K562 (cell line): ENCODE results near the gene ME3. TPM values are rescaled to one million over a fixed set of nuclear protein-coding genes. Genes with fewer than 3 reads are reported as not detected.

Source experiments
- ATAC-seq: fragments of 200-7000 bp; cut with Tn5 transposase; 3 replicates; pipeline ENCODE4 v1.9.1; 2020; ENCODE audit warnings: moderate library complexity
- BruUV-seq: library from RNA; stranded (reverse); fragments of 400-500 nt; replicated peaks from 2 replicates; lab custom pipeline; 2021; lab: Mats Ljungman, UMichigan
- CTCF ChIA-PET: fragments of 300-600 bp; formaldehyde crosslinking; extraction: SDS; loops from one replicate; lab custom pipeline; 2021; ENCODE audit warnings: low intra/inter-chr PET ratio; lab: Yijun Ruan, JAX
- POLR2A ChIA-PET: fragments of 300-600, 350-650 bp; sonication (Branson Sonifier 250); formaldehyde crosslinking; extraction: SDS; loops from one replicate; lab custom pipeline; 2021; ENCODE audit warnings: antibody characterized with exemption, inconsistent platforms; lab: Yijun Ruan, JAX
- DNase-seq, 4 experiments: peaks; one replicate each; pipeline versions ENCODE4 v3.0.0 to v3.0.0-alpha.2; 2011 to 2018; ENCODE audit warnings: low spot score in 3 of 4, mixed read lengths in 3 of 4; ENCODE audit errors: extremely low read depth in 1 of 4
- FAIRE-seq: peaks from 2 replicates; lab custom pipeline; 2011; peaks lifted over from hg19 to GRCh38; lab: Jason Lieb, UNC
- H2AFZ ChIP-seq: 2 replicates; pipeline ENCODE4 v1.6.0; 2011; ENCODE audit warnings: low read depth, low read length, control low read depth, inconsistent platforms
- H3K27ac ChIP-seq: fragments of 200-600 bp; 3 replicates; pipeline ENCODE4 v1.8.0; 2011; ENCODE audit warnings: low read depth, mild to moderate bottlenecking, control low read depth, inconsistent platforms, low read length, moderate library complexity, mixed read lengths; ENCODE audit errors: extremely low read depth
- H3K27me3 ChIP-seq, 2 experiments: fragments of 300-600 bp in 1 of 2; 2 replicates in 1 of 2; 3 replicates in 1 of 2; pipeline versions ENCODE4 v1.6.0 to v1.8.0; 2011; ENCODE audit warnings: inconsistent platforms in 2 of 2, low read length in 2 of 2, mild to moderate bottlenecking in 1 of 2, mixed read lengths in 1 of 2, moderate library complexity in 1 of 2; ENCODE audit not compliant: control insufficient read depth in 2 of 2, insufficient read depth in 2 of 2
- H3K36me3 ChIP-seq: fragments of 300-600 bp; 3 replicates; pipeline ENCODE4 v1.8.0; 2011; ENCODE audit warnings: mild to moderate bottlenecking, low read length, inconsistent platforms; ENCODE audit not compliant: control insufficient read depth, insufficient read depth
- H3K4me1 ChIP-seq, 2 experiments: fragments of 200-600 bp in 1 of 2; replicated peaks in 1 of 2; 2 replicates in 1 of 2; 3 replicates in 1 of 2; pipeline versions ENCODE4 v1.5.1 to v1.8.0; 2011; ENCODE audit warnings: inconsistent platforms in 2 of 2, low read length in 2 of 2, mild to moderate bottlenecking in 1 of 2, mixed read lengths in 1 of 2, moderate library complexity in 1 of 2; ENCODE audit not compliant: control insufficient read depth in 2 of 2, insufficient read depth in 2 of 2
- H3K4me2 ChIP-seq: 2 replicates; pipeline ENCODE4 v1.6.1; 2011; ENCODE audit warnings: low read length, control low read depth, inconsistent platforms, mixed read lengths; ENCODE audit not compliant: insufficient read depth
- H3K4me3 ChIP-seq: fragments of 200-600 bp; sonication (generic), shearing (Covaris generic); 2 replicates; pipeline ENCODE4 v1.5.1; 2016; ENCODE audit warnings: control low read depth, inconsistent platforms
- H3K79me2 ChIP-seq: fragments of 200-600 bp; 3 replicates; pipeline ENCODE4 v1.8.0; 2011; ENCODE audit warnings: low read length, inconsistent platforms; ENCODE audit not compliant: control insufficient read depth, insufficient read depth
- H3K9ac ChIP-seq, 2 experiments: 2 replicates each; pipeline versions ENCODE4 v1.6.0 to v1.6.1; 2011; ENCODE audit warnings: low read depth in 2 of 2, low read length in 2 of 2, control low read depth in 1 of 2, inconsistent platforms in 1 of 2, mild to moderate bottlenecking in 1 of 2, mixed read lengths in 1 of 2; ENCODE audit not compliant: insufficient read depth in 1 of 2
- H3K9me1 ChIP-seq: one replicate; pipeline ENCODE4 v1.6.0; 2011; ENCODE audit warnings: inconsistent platforms, mild to moderate bottlenecking, low read length, moderate library complexity; ENCODE audit not compliant: control insufficient read depth, insufficient read depth
- H3K9me3 ChIP-seq: replicated peaks from 2 replicates; pipeline ENCODE4 v1.5.1; 2011; ENCODE audit warnings: low read depth, low read length, inconsistent platforms; ENCODE audit not compliant: control insufficient read depth, insufficient read depth
- H4K20me1 ChIP-seq: replicated peaks from 2 replicates; pipeline ENCODE4 v1.6.1; 2011; ENCODE audit warnings: low read length, inconsistent platforms, mixed read lengths; ENCODE audit not compliant: control insufficient read depth, insufficient read depth
- BRF2 ChIP-seq: IDR thresholded peaks from 3 replicates; pipeline ENCODE4 v1.6.1; 2011; ENCODE audit warnings: borderline replicate concordance, mild to moderate bottlenecking; ENCODE audit not compliant: insufficient read length, insufficient read depth
- DEAF1 ChIP-seq: fragments of 450-650 bp; formaldehyde crosslinking; IDR thresholded peaks from 2 replicates; pipeline ENCODE4 v1.4.0; 2020; ENCODE audit warnings: mild to moderate bottlenecking, moderate library complexity
- POU5F1 ChIP-seq: fragments of 150-350 bp; IDR thresholded peaks from 2 replicates; pipeline ENCODE4 v1.6.1; 2014; ENCODE audit warnings: borderline replicate concordance, low read length, low read depth, mild to moderate bottlenecking; ENCODE audit not compliant: partially characterized antibody
- THAP7 ChIP-seq: fragments of 250-450 bp; sonication (Bioruptor Pico); IDR thresholded peaks from 2 replicates; pipeline ENCODE4 v1.5.0; 2021
- WGBS: fragments of 100-300 bp; shearing (Covaris generic); methylation state at CpG from one replicate; pipeline ENCODE4 v1.1.6; 2016; ENCODE audit warnings: low coverage, mixed read lengths; ENCODE audit not compliant: insufficient coverage; ENCODE audit errors: missing lambda C conversion rate; 5-methylcytosine and 5-hydroxymethylcytosine counted together
- in situ Hi-C: fragments of 300-500 bp; cut with MboI; formaldehyde crosslinking; loops from 4 replicates; pipeline ENCODE4 v1.15.0; 2018; ENCODE audit warnings: inconsistent platforms, mixed read lengths
- intact Hi-C: fragments of 100-400 bp; cut with micrococcal nuclease; formaldehyde crosslinking; loops from 2 replicates; pipeline ENCODE4 v1.14.2; 2022
- polyA plus RNA-seq, 8 experiments: library from polyadenylated mRNA; depleted of rRNA in 4 of 8; stranded (reverse) in 5 of 8; unstranded in 3 of 8; fragments of >200 nt; fragmentation: Nextera tagmentation in 2 of 8; fragmentation: Illumina TruSeq in 1 of 8; extraction: Ambion mirVana in 2 of 8; extraction: Trizol in 1 of 8; gene quantifications; 2 replicates each; pipeline versions ENCODE4 v1.2.1 to v1.2.3, GENCODE V29; 2011 to 2014; ENCODE audit warnings: inconsistent platforms in 1 of 8, missing spikeins in 1 of 8
- total RNA-seq, 7 experiments: library from RNA; depleted of rRNA in 6 of 7; stranded (reverse); fragments of >200 nt in 6 of 7; fragmentation: Illumina TruSeq in 2 of 7; extraction: Trizol in 2 of 7; gene quantifications; 2 replicates each; pipeline versions ENCODE4 v1.2.1 to v1.2.3, GENCODE V29; 2011 to 2021; ENCODE audit warnings: low replicate concordance in 1 of 7
- TF ChIP-seq, protein P1 (sequence below): fragments of 450-650 bp; formaldehyde crosslinking; IDR thresholded peaks from 2 replicates; pipeline ENCODE4 v1.4.0; 2022; ENCODE audit warnings: missing genetic modification characterization

ME3 gene
- total and polyA plus RNA-seq, 9 of the 15 experiments (the other 6 are each of a cell fraction or from before 2014, with no cell fraction given): not detected

GRCh38 chr11:86696004-86696403 lies 23.6 kb upstream of the ME3 start:
- WGBS: 0% methylated on average over 1 of the region's 1 CpG
- in situ Hi-C loops (no loop called here), intact Hi-C loops (no loop called here)
- H3K79me2 ChIP-seq: no peaks in the 10 kb centered on the region
- TF ChIP-seq DEAF1 (CRISPR knock-in tag) (no peak), THAP7 (CRISPR knock-in tag) (no peak), BRF2 (no peak), POU5F1 (no peak)
- TF ChIP-seq, protein P1, sequence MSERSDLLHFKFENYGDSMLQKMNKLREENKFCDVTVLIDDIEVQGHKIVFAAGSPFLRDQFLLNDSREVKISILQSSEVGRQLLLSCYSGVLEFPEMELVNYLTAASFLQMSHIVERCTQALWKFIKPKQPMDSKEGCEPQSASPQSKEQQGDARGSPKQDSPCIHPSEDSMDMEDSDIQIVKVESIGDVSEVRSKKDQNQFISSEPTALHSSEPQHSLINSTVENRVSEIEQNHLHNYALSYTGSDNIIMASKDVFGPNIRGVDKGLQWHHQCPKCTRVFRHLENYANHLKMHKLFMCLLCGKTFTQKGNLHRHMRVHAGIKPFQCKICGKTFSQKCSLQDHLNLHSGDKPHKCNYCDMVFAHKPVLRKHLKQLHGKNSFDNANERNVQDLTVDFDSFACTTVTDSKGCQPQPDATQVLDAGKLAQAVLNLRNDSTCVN: no peak
- H3K27me3 ChIP-seq: no peaks in the 10 kb centered on the region; a peak in 2 of 5 replicates
- FAIRE-seq: no peak
- no peaks in the 10 kb centered on the region for H4K20me1 ChIP-seq
- no peak overlapping the region for H3K9ac ChIP-seq
- DNase-seq: no peak
- CTCF ChIA-PET: no interaction called here
- POLR2A ChIA-PET: interaction anchor here (0.7 kb wide), 1 partner anchor 79 kb away, joined by 3 read pairs; no protein-coding TSS in a partner anchor
- no peak overlapping the region for H2AFZ ChIP-seq
- no peak overlapping the region for H3K4me2 ChIP-seq
- no peaks in the 10 kb centered on the region for H3K36me3 ChIP-seq
- H3K27ac ChIP-seq: no peak overlapping the region
- BruUV-seq: no TSS peak
- no peak for ATAC-seq
- H3K4me1 ChIP-seq: no peaks in the 10 kb centered on the region
- H3K9me1 ChIP-seq: no peaks in the 10 kb centered on the region
- H3K9me3 ChIP-seq: no peaks in the 10 kb centered on the region
- no peak overlapping the region for H3K4me3 ChIP-seq
